Esophagus muscularis mucosa (tissue), 4 donors: ENCODE measurements around the gene VARS2. TPM values are rescaled to one million over a fixed set of nuclear protein-coding genes. Genes with fewer than 3 reads are reported as not detected.

Experiments
- DNase-seq: peaks from one replicate; pipeline ENCODE4 v3.0.0-alpha.2; 2017; ENCODE audit errors: extremely low spot score
- H3K27ac ChIP-seq, 4 donors: fragments of 200-600 bp; sonication (generic); replicated peaks in 1 of 4; 1 replicate in 3 of 4; 2 replicates in 1 of 4; pipeline ENCODE4 v1.5.1; 2016 to 2019; ENCODE audit warnings: mild to moderate bottlenecking in 1 of 4
- H3K27me3 ChIP-seq, 4 donors: fragments of 200-600 bp; sonication (generic); one replicate each; pipeline versions ENCODE4 v1.5.1 to v1.6.0; 2016 to 2019
- H3K36me3 ChIP-seq, 4 donors: fragments of 200-600 bp; sonication (generic); one replicate each; pipeline ENCODE4 v1.5.1; 2016 to 2019
- H3K4me1 ChIP-seq, 4 donors: fragments of 200-600 bp; sonication (generic); one replicate each; pipeline ENCODE4 v1.5.1; 2016 to 2019
- H3K4me3 ChIP-seq, 4 donors: fragments of 200-600 bp; sonication (generic); 1 replicate in 2 of 4; 2 replicates in 2 of 4; pipeline ENCODE4 v1.5.1; 2016 to 2019; ENCODE audit warnings: mild to moderate bottlenecking in 4 of 4, moderate library complexity in 1 of 4
- H3K9me3 ChIP-seq, 4 donors: fragments of 200-600 bp; sonication (generic); 1 replicate in 3 of 4; 2 replicates in 1 of 4; pipeline ENCODE4 v1.5.1; 2016 to 2019
- CTCF ChIP-seq, 3 experiments: fragments of 200-600 bp in 2 of 3; fragments of 450-650 bp in 1 of 3; sonication (generic) in 2 of 3; IDR thresholded peaks; one replicate each; pipeline ENCODE4 v1.5.1; 2017 to 2019; ENCODE audit warnings: antibody characterized with exemption in 3 of 3, mild to moderate bottlenecking in 2 of 3, moderate library complexity in 1 of 3
- EP300 ChIP-seq: sonication (generic); formaldehyde crosslinking; IDR thresholded peaks from one replicate; pipeline ENCODE4 v1.6.1; 2017; ENCODE audit warnings: antibody characterized with exemption
- POLR2A ChIP-seq: fragments of 450-650 bp; IDR thresholded peaks from one replicate; pipeline ENCODE4 v1.6.1; 2017; ENCODE audit warnings: antibody characterized with exemption, moderate library complexity, mild to moderate bottlenecking, low read depth
- POLR2AphosphoS5 ChIP-seq, 2 donors: sonication (generic); formaldehyde crosslinking; IDR thresholded peaks; one replicate each; pipeline ENCODE4 v1.6.1; 2017; ENCODE audit warnings: antibody characterized with exemption in 2 of 2
- WGBS: methylation state at CpG from one replicate; pipeline ENCODE4 v1.1.5; 2018; 5-methylcytosine and 5-hydroxymethylcytosine counted together
- intact Hi-C: fragments of 100-400 bp; cut with DNase I; formaldehyde crosslinking; loops from one replicate; pipeline ENCODE4 v1.15.1; 2023
- total RNA-seq, 4 donors: library from RNA; depleted of rRNA; stranded (reverse); fragments of >200 nt; gene quantifications; one replicate each; pipeline versions ENCODE4 v1.1.0 to v1.2.1, GENCODE V29; 2016

The VARS2 gene
- total RNA-seq, 4 donors from 2014 or later = 6.6 to 16.9 (median 12.6) TPM

GRCh38 chr6:30882759-30883684 lies 31.0 kb upstream of the VARS2 start:
- 81% methylated on average over 15 of the region's 15 CpGs for WGBS
- TF ChIP-seq POLR2AphosphoS5 (IDR thresholded peaks at IDR 0.05) = no peak
- no peak for TF ChIP-seq POLR2A
- no peak for TF ChIP-seq EP300
- no peak for TF ChIP-seq CTCF (IDR thresholded peaks at IDR 0.05)
- Histone ChIP-seq H3K27me3 (no peaks in the 10 kb centered on the region), H3K27ac (peak overlapping the region; percentile 85 to 93 (median 90)), H3K9me3 (no peaks in the 10 kb centered on the region), H3K4me1 (peaks cover 34 to 56% (median 53%) of the 10 kb centered on the region in 4 donors), H3K4me3 (peak overlapping the region in 2 of 4 donors; percentile 67 to 72), H3K36me3 (no peaks in the 10 kb centered on the region)
- intact Hi-C loops = loop anchor here (10.0 kb wide), 1 partner anchor 198 kb away; the partner anchor contains the start of gene PPP1R18
- no peak for DNase-seq

- no peak for TF ChIP-seq EP300
- peak within 1 kb of the TSS; percentile 67 to 87 (median 77) for H3K4me3 ChIP-seq
- H3K36me3 ChIP-seq = peaks cover 0 to 3% (median under 1%) of the 10 kb centered on the region in 4 donors
- H3K9me3 ChIP-seq = no peaks in the 10 kb centered on the region
- H3K27ac ChIP-seq = peak within 1 kb of the TSS; percentile 85 to 93 (median 90)
- intact Hi-C loops = loop anchor here (10.0 kb wide), 1 partner anchor 199 kb away; the partner anchor contains the start of gene PPP1R18
- peaks cover 34 to 57% (median 52%) of the 10 kb centered on the region in 4 donors for H3K4me1 ChIP-seq
- H3K27me3 ChIP-seq = no peaks in the 10 kb centered on the region
- WGBS = 40% methylated on average over 14 of the region's 62 CpGs
- no peak for DNase-seq
Observed at GRCh38 chr6:30883685-30884520, 30.1 kb upstream of the VARS2 start, which contains the start of gene DDR1. Gene DDR1 (plus strand): TSS chr6:30884519. CDS start chr6:30888730, 4,211 bp downstream.

GRCh38 chr6:30884521-30885480 lies 29.2 kb upstream of the VARS2 start:
- TF ChIP-seq POLR2A (no peak), POLR2AphosphoS5 (IDR thresholded peaks at IDR 0.05) (peak in 1 of 2 donors; percentile 5), EP300 (no peak), CTCF (IDR thresholded peaks at IDR 0.05) (no peak)
- DNase-seq = no peak
- Histone ChIP-seq H3K9me3 (no peaks in the 10 kb centered on the region), H3K27me3 (no peaks in the 10 kb centered on the region), H3K36me3 (peaks cover 0 to 12% (median 9%) of the 10 kb centered on the region in 4 donors), H3K27ac (peak overlapping the region; percentile 85 to 93 (median 90)), H3K4me1 (peaks cover 34 to 65% (median 55%) of the 10 kb centered on the region in 4 donors), H3K4me3 (peak overlapping the region; percentile 67 to 87 (median 77))
- intact Hi-C loops = loop anchor here (10.0 kb wide), 1 partner anchor 200 kb away; the partner anchor contains the start of gene PPP1R18
- 8% methylated on average over 11 of the region's 59 CpGs for WGBS

GRCh38 chr6:30885481-30885998 lies 28.5 kb upstream of the VARS2 start:
- Histone ChIP-seq H3K36me3 (peaks cover 0 to 20% (median 13%) of the 10 kb centered on the region in 4 donors), H3K4me3 (peak overlapping the region; percentile 67 to 87 (median 77)), H3K27me3 (no peaks in the 10 kb centered on the region), H3K27ac (peak overlapping the region; percentile 85 to 93 (median 90)), H3K4me1 (peaks cover 34 to 72% (median 59%) of the 10 kb centered on the region in 4 donors), H3K9me3 (no peaks in the 10 kb centered on the region)
- DNase-seq = no peak
- intact Hi-C loops = loop anchor here (10.0 kb wide), 1 partner anchor 201 kb away; the partner anchor contains the start of gene PPP1R18
- no peak for TF ChIP-seq EP300
- no peak for TF ChIP-seq POLR2AphosphoS5 (IDR thresholded peaks at IDR 0.05)
- no peak for TF ChIP-seq CTCF (IDR thresholded peaks at IDR 0.05)
- no peak for TF ChIP-seq POLR2A
- 35% methylated on average over 6 of the region's 7 CpGs for WGBS
